GM21526 (cell line): Measurements from ENCODE around the gene MAGI1.
"Not testable (repeated sequence)": the region's sequence is repeated elsewhere in the genome, so short reads cannot be mapped to it uniquely, and the experiment has no call there.

ENCODE experiments used
- ATAC-seq: cut with Tn5 transposase; IDR thresholded peaks from one replicate; pipeline ENCODE4 v1.9.1; 2021; ENCODE audit warnings: moderate library complexity; ENCODE audit not compliant: unreplicated experiment, low FRiP score

The MAGI1 gene

DNA sequence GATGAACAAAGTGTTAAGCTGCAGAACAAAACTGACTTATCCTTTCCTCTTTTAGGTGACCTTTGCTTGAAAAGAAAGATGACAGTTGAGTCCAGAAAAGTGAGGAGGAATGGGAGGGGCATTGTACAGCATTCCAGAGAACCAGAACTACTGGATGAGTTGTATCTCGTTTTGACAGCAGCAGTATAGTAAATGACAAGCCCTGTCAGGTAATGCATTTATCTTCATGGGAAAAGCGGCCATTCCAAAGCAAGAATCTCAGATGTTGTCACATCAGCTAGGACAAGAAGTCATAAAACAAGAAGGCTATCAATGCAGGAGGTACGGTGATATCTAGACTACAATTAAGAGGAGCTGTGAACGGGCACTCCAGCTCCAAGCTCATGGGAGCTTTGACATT, 421.5 kb downstream of the MAGI1 start:
- ATAC-seq: no peak

DNA sequence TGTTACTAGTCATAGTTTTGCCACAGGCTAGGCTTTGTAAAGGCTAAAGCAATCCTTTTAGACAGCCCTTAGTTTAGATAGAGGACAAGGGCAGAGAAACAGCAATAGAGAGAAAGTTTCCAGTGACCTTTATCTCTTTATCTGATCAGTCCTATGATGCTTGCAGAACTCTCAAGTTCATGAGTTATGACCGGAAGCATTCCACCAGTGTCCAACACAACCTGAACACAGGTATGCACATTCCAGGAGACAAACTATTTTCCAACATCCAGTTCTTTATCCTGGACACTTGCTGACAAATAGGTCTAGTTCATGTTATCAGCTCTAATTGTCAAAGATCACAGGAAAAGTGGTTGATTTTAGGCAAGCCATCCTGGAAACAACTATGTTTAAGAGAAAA, 422.2 kb downstream of the MAGI1 start:
- no peak for ATAC-seq

DNA sequence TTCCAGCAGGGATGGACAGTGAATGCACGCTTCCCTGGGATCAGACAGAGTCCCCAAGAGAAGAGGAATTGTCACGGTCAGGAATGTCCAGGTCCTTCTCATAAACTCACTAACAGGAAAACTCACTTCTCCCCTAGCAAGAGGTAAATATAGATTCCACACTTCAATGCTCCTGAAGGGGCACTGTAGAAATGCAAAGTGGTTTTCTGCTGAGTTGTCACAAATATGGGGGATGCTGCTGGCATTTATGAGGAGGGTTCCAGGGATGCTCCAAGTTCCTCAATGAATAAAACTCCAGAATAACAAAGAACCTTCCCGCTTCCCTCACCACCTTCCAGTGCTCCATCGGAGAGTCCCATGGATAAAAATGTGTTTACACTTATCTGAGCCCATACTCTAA, 423.4 kb downstream of the MAGI1 start:
- no peak for ATAC-seq

DNA sequence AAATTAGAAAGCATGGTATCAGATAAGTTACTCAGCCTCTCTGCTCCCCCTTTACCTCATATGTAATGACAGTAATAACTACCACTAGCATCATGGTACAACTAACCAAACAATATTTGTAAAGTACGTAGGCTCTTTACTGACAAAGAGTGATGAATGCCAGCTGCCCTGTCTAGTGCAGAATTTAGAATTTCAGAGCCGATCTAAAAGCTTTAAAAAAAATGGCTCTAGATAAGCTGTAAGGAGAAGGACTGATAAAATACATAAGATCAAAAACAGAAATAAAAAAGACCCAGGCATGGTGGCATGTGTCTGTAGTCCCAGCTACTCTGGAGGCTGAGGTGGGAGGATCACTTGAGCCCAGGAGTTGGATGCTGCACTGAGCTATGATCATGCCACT, 424.1 kb downstream of the MAGI1 start:
- ATAC-seq: no peak

DNA sequence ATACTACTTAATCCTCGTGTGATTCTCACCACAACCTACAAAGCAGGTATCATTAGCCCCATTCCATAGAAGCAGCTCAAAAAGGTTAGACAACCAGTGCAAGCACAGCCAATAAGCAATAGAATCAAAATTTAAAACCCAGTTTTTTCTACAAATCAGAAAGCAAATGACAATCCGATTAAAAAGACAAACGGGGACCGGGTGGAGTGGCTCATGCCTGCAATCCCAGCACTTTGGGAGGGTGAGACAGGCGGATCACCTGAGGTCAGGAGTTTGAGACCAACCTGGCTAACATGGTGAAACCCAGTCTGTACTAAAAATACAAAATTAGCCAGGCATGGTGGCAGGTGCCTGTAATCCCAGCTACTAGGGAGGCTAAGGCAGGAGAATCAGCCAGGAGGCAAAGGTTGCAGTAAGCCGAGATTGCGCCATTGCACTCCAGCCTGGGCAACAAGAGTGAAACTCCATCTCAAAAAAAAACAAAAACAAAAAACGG, 430.7 kb downstream of the MAGI1 start:
- ATAC-seq: not testable (repeated sequence)

DNA sequence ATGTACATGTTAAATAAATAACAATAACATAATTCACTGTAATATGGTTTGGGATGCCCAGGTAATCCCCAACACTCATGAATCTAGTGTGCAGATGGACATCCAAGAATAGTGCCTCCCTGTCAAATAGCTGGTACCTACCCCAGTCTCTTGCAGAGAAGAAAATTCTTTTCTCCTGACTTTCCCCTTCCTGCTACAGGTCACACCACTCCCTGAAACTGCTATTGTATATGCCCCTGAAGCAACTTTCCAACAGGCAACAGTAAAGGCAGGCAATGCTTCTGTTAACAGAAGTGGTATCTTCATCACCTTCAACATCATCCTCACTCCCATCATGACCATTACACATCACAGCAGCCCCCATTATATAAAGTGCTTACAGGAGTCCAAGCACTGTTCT, 431.6 kb downstream of the MAGI1 start:
- no peak for ATAC-seq

DNA sequence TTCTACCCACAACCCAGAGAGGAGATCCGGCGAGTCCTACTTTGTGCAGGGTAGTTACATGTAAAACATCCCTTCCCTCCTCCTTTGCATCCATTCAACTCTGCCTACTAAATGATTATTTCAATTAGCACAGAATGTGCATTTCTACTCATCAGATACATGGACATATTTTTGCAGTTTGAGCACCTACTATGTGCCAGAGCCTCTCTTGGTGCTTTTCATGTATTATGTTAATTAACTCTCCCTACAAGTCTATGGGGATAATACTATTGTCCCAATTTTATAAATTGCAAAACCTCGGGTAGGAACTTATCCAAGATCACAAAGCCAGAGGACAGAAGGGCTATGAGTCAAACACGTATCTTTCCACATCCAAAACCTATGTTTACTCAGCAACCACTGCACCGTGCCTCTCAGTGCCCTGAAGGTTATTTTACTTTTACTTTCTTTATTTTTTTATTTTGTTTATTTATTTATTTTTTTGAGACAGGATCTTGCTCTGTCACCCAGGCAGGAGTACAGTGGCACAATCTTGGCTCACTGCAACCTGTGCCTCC, 432.8 kb downstream of the MAGI1 start:
- no peak for ATAC-seq

DNA sequence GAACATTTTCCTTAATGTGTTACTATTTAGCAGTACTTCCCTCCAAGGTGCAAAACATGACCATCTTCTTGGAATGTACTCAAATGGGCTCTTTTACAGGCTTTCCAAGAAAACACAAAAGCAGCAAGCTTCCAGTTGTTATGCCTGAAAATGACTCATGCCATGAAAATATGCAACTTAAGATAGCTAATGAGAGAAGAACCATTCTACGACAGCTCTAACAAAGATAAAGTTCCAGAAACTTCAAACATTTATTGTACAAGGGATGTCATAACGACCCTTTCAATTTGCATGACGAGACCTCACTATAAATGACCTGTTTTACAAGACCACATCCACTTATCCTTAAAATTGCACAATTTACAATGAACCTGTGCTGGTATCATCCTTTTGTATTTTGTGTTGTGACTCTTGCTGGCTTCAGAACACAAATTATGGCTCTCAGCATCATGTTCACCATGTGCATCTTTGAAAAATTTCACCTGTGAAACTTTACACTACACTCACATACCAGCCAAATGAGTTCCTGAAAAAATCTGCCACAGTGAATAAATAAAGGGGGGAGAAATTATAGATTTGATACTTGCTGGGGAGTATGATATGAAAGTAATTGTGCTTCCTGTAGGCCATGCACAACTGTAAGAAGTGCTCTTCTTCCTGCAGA, 433.7 kb downstream of the MAGI1 start:
- ATAC-seq: no peak

DNA sequence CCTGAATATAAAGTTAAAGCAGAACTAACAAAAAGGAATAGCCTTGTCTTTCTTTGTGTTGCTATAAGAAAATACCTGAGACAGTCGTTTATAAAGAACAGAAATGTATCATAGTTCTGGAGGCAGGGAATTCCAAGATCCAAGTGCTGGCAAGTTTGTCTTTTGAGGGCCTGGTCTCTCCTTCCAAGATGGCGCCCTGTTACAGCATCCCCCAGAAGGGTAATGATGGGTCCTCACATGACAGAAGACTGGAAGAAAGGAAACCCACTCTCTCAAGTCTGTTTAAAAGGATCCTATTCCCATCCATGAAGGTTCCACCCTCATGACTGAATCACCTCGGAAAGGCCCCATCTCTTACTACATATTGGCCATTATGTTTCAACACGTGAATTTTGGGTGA, 435.1 kb downstream of the MAGI1 start:
- no peak for ATAC-seq

DNA sequence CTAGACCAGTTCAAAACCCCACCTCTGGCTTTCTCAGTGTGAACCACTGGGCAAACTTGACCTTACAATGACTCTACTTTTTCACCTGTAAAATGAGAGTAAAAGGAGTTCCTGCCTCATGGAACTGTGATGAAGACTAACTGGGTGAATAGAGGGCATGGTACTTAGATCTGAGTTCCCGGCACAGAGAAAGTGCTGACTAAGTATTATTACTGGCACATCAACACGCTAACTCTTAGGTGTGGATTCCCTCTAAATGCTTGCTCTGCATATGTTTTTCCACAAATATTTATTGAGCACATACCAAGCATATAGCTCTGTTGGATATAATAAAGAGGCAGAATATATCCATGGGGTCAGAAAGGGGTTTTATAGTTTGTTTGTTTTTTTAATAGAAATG, 437.8 kb downstream of the MAGI1 start:
- no peak for ATAC-seq

DNA sequence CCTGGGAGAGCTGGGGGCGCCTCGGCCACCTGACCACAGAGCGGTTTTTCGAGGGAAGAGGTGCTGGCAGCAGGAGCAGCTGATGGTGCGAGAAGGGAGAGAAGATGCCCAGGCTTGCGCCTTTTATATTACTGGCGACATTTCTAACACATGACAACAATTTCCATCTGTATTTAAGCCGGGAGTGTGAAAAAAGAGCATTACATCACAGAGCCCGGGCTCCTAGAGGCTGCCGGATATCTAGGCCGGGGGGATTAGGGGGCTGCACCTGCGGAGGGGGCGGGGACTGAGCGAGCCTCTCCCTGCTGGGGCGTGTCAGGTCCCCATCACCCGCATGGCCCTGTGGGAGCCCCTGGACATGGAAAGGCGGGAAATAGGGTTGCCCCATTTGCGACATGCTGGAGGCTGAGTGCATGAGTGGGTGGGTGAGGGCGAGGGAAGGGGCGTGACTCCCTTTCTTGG, 440.7 kb downstream of the MAGI1 start:
- no peak for ATAC-seq

DNA sequence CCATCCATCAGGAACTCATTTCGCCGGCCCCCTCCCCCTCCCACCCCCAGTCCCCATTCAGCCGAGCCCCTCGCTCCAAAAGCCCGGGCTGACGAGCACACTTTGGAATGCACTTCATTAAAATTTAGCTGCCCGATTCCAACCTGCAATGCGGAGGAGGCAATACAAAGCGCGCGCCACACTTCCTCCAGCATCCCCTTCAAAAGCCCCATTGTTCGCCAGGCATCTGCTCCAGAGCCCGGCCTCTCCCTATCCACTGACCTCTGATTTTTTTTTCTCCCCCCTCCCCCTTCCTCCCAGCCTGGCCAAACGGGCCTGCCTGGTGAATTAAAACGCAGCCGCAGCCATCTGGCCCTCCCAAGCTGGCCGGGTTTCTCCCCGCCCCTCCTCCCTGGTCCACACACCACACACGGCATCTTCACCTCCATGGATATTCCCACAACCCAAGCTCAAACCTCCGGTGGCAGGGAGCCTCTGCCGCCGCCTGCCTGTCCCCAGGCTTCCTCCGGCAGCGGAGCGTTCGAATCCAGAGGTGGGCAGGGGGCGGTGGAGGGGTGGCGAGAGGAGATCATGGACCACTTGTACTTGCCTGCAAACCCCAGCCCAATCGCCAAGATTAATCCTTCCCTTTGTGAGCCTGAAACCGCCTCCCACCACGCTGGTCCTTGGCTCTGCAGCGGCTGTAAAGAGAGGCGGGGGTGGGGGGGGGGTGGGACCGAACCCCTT, 441.3 kb downstream of the MAGI1 start:
- no peak for ATAC-seq

DNA sequence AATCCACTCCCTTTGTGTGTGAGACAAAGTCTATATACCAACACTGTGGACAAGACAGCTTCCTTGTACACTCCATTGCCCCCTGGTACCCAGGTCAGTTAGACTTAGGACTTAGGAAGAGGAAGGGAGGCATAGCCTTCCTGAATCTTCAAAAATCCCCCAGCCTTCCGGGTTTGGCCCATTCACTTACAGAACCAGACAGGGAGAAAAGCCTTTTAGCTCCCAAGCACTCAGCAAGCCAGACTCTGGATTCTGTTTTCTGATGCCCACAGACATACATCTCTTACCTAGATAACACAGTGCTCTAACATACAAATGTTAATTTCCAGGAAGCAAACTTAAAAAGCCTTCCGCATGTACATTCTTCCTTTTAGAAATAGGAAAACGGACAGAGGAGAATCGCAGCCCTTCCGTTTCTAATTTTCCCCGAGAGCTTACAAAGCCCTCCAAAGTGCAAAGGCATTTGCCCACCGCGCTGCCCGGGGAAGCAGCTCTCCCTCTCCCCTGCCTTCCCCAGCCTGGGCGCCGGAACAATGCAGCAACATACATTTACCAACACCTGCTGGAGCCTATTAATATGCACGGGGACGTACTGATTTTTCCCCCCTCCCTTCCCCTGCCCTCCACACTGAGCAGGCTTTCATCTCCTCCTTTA, 442.0 kb downstream of the MAGI1 start:
- ATAC-seq: no peak

DNA sequence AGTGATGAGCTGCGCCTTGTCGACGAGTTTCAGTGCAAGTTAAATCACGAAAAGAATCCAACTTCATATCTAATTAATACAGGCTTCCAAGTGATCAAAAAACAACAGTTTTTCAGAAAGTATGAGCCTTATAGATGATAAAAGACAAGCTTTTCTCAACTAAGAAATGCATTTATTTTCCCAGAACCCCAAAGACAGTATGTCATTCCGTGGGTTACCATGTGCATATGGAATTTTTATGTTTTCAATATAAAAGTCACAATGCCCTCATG, 442.8 kb downstream of the MAGI1 start:
- no peak for ATAC-seq

DNA sequence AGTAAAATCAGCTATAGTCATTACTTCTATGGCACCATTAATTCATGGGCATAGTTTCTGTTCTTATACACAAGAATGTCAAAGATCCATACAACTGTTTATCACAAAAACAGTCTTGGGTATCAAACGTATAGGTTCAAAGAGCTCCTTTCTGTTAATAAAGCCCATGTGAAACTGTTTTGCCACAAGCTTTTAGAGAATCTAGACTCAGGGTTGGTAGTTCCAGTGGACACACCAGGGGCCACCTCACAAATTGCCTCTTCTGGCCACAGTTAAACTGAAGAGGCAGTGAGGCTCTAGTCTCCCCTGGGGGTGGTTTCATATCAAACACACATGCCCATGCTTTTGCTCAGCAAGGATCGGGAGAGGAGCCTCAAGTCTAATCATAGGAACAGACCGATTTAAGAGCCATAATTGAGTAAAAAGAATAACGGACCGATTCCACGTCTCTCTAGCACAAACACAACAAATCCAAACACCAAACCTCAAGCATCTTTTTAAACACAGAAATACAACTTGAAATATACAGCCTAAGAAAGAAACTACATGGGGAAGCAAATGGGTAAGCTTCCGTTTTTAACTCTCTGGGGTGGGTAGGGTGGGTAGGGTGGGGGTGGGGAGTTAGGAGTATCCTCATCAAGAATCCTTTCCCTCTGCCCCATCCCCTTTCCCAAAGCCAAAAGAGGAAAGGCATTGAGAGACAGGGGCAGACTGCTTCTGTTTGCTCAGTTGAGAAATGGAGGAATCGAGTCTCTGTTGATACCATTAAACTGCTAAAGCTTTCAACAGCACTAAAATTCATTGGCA, 443.3 kb downstream of the MAGI1 start:
- no peak for ATAC-seq

DNA sequence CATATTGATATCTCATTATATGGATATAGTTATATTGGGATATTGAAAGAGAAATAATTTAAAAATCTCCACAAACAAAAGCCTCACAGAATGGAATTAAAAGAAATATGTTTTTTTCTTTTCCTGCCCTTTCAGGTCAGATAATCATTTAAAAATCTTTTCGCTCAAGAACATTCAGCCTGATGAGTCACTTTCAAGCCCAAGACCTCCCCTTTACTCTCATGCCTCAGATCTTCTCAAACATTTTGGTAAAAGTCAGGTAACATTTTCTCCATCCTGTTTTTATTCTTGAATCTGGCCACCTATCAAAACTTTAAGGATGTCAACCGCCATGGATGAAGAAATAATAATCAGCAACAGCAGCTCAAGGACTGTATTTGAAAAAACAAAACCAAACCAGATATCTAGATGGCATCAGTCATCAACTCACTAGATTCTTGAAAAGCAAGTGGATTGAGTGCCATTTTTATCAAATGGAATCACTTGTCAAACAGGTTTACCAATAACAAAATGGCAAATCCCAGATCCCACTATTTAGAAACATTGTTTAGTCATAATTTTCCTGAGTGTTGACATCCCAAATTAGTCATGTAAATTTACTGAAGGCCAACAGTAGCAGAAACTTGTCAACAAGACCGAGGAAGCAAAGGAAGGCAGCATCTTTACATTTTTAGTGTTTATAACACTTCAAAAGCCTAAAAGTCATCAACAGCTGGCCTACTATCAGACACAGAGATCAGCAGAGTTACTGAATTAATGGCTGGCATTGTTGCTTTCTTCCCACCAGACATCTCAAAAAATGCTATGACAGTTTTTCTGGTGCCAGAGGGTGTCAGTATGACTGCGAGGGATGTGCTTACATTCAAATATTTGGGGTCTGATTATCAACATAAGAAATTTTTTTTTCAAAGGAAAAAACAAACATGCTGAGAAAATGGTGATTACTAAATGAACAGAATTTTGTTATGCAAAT, 444.7 kb downstream of the MAGI1 start:
- no peak for ATAC-seq

DNA sequence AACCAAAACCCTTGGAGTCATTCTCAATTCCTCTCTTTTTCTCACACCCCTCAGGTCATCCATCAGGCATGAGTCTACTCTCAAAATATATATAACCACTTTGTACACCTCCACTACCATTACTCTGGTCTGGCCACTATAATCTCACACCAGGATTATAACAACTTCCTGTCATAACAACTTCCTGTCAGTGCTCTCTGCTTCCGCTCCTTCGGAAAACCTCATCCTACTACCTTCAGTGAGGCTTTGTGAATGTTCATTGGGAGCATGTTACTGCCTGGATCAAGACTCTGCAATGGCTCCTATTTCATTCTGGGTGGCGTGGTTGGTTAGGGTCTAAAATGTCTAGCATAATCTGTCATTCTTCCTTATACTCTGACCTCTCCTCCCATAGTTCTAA, 447.4 kb downstream of the MAGI1 start:
- ATAC-seq: no peak

DNA sequence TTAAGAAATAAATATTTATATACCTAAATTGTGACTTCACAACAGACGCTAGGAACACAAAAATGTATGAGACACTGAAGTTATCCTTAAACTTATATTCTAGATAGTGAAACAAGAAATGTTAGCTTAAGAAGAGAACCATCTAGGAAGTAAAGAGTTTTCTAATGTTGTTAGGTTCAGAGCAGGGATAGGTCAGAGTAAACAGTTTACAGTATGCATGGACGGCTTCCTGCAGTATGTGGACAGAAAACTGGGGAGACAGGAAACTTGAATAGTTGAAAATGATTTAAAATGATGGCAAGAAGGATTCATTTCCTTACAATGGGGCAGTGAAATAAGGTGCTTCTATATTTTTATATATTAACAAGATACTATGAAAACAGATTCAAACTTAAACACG, 449.8 kb downstream of the MAGI1 start:
- ATAC-seq: no peak

DNA sequence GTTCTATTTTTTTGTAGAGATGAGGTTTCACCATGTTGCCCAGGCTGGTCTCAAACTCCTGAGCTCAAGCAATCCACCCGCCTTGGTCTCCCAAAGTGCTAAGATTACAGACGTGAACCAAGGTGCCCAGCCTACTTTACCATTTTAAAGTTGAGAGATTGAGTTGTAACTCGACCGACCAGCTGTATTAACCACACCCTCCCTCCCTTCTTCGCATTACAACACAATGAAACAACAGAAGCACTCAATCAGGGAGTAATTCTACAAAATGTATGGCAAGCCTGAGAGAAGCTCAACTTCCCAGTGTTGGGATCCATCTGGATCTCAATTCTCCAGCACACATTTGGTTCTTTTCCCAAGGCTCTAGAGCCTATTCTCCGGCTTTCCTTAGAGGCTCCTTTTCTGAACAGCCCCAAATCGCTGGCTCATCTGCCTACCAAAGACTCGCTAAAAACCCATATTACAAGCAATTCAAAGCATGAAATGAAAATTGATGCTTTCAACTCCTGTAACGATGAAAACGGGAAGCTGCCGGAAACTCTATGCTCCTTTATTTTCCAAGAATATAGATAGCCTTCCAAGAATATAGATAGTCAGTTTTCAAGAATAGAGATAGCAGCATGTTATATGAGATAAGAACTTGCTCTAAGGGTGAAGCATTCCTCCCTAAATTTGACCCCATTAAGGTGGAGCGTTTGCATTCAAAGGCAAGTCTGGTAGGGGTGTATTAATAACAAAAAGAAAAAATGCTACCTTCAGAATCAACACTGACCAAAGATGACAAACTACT, 450.9 kb downstream of the MAGI1 start:
- no peak for ATAC-seq
